Measurements from ENCODE around the gene CD3D. TPM values are rescaled to one million over a fixed set of nuclear protein-coding genes. Genes with fewer than 3 reads are reported as not detected.
"Not testable (repeated sequence)": the region's sequence is repeated elsewhere in the genome, so short reads cannot be mapped to it uniquely, and the experiment has no call there.

The CD3D gene
- total RNA-seq, 1 donor from 2014 or later: not detected

- no peak for DNase-seq (ENCODE audit: extremely low read depth, low read depth, low spot score)
Measured at GRCh38 chr11:118340449-118340848, 2.1 kb downstream of the CD3D start.

- DNase-seq (ENCODE audit: extremely low read depth, low read depth, low spot score): no peak
Measured at GRCh38 chr11:118339281-118339961, 3.1 kb downstream of the CD3D start.

- no peak for DNase-seq (ENCODE audit: extremely low read depth, low read depth, low spot score)
Measured at GRCh38 chr11:118338637-118339061, 3.9 kb downstream of the CD3D start.

GRCh38 chr11:118334745-118335144 is 7.8 kb downstream of the CD3D start:
- DNase-seq (ENCODE audit: extremely low read depth, low read depth, low spot score): no peak

- DNase-seq (ENCODE audit: extremely low read depth, low read depth, low spot score): no peak
Measured at GRCh38 chr11:118328745-118329144, 13.8 kb downstream of the CD3D start.

- no peak for DNase-seq (ENCODE audit: extremely low read depth, low read depth, low spot score)
Measured at GRCh38 chr11:118325283-118325682, 17.2 kb downstream of the CD3D start.

- no peak for DNase-seq (ENCODE audit: extremely low read depth, low read depth, low spot score)
Measured at GRCh38 chr11:118322721-118323120, 19.8 kb downstream of the CD3D start.

GRCh38 chr11:118321386-118322082 is 21.0 kb downstream of the CD3D start:
- DNase-seq (ENCODE audit: extremely low read depth, low read depth, low spot score): no peak

- no peak for DNase-seq (ENCODE audit: extremely low read depth, low read depth, low spot score)
Measured at GRCh38 chr11:118320515-118320914, 22.0 kb downstream of the CD3D start.

- no peak for DNase-seq (ENCODE audit: extremely low read depth, low read depth, low spot score)
Measured at GRCh38 chr11:118319337-118319707, 23.2 kb downstream of the CD3D start.

- DNase-seq (ENCODE audit: extremely low read depth, low read depth, low spot score): no peak
Measured at GRCh38 chr11:118318581-118319336, 23.7 kb downstream of the CD3D start.

- DNase-seq (ENCODE audit: extremely low read depth, low read depth, low spot score): no peak
Measured at GRCh38 chr11:118318124-118318523, 24.4 kb downstream of the CD3D start.

GRCh38 chr11:118314988-118315411 is 27.5 kb downstream of the CD3D start:
- DNase-seq (ENCODE audit: extremely low read depth, low read depth, low spot score): no peak

- no peak for DNase-seq (ENCODE audit: extremely low read depth, low read depth, low spot score)
Measured at GRCh38 chr11:118313242-118313641, 29.3 kb downstream of the CD3D start.

- DNase-seq (ENCODE audit: extremely low read depth, low read depth, low spot score): no peak
Measured at GRCh38 chr11:118312328-118312727, 30.2 kb downstream of the CD3D start.

- no peak for DNase-seq (ENCODE audit: extremely low read depth, low read depth, low spot score)
Measured at GRCh38 chr11:118311518-118311917, 31.0 kb downstream of the CD3D start.

- DNase-seq (ENCODE audit: extremely low read depth, low read depth, low spot score): no peak
Measured at GRCh38 chr11:118310781-118311485, 31.6 kb downstream of the CD3D start.

- no peak for DNase-seq (ENCODE audit: extremely low read depth, low read depth, low spot score)
Measured at GRCh38 chr11:118310271-118310670, 32.2 kb downstream of the CD3D start.

- DNase-seq (ENCODE audit: extremely low read depth, low read depth, low spot score): not testable (repeated sequence)
Measured at GRCh38 chr11:118308995-118309528, 33.4 kb downstream of the CD3D start.

- DNase-seq (ENCODE audit: extremely low read depth, low read depth, low spot score): no peak
Measured at GRCh38 chr11:118306556-118306955, 35.9 kb downstream of the CD3D start.

GRCh38 chr11:118305726-118306125 is 36.8 kb downstream of the CD3D start:
- no peak for DNase-seq (ENCODE audit: extremely low read depth, low read depth, low spot score)
